Stimulated activated CD8-positive, alpha-beta memory T cell treated with anti-CD3 and anti-CD28 coated beads, Interleukin-7, amount 100 ng/mL, for 4 hours (primary cell): ENCODE results near the gene GPSM1.

Source experiments
- DNase-seq, 2 donors: peaks; one replicate each; pipeline ENCODE4 v3.0.0-alpha.2; 2020; ENCODE audit warnings: low read depth in 2 of 2

Gene GPSM1

DNA sequence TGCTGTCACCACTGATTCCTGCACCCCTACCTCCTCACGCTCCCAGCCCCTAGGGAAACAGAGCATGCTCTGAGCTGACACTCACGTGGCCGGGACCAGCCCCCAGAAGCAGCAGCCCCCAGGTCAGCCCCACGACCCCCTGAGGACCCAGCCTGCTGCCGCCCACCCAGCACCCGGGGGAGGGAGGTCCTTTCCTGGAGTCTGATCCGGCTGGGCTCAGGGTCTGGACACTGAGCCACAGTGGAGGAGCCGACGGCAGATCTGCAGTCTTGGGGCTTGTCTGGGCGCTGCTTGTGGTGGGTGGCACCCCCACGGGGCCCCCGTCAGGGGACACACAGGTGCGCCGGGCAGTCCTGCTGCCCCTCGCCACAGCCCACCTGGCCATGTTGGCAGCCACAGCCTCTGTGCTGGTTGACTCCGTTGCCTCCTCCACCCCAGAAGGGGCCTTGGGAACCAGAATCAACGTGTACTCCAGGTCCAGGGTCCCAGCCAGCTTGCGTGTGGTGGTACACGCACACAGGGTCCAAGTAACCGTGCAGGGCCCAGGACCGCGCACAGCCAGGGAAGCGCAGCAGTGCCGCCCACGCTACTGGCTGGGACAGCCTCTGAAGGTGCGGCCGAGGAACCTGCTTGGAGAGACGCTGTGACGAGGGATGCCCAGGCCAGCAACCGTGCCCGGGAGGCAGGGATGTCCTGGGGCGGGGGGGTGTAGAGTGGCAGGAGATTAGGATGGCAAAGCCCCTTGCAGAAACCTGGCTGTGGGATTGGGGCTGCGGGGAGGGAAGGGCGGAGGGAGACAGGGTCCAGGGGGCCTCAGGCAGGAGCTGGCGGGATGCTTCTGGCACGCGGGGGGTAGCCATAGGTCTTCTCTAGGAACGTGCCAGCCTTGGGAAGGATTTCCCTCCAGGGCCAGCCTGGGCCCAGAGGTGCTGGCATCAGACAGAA, 32.7 kb downstream of the GPSM1 start:
- no peak for DNase-seq

DNA sequence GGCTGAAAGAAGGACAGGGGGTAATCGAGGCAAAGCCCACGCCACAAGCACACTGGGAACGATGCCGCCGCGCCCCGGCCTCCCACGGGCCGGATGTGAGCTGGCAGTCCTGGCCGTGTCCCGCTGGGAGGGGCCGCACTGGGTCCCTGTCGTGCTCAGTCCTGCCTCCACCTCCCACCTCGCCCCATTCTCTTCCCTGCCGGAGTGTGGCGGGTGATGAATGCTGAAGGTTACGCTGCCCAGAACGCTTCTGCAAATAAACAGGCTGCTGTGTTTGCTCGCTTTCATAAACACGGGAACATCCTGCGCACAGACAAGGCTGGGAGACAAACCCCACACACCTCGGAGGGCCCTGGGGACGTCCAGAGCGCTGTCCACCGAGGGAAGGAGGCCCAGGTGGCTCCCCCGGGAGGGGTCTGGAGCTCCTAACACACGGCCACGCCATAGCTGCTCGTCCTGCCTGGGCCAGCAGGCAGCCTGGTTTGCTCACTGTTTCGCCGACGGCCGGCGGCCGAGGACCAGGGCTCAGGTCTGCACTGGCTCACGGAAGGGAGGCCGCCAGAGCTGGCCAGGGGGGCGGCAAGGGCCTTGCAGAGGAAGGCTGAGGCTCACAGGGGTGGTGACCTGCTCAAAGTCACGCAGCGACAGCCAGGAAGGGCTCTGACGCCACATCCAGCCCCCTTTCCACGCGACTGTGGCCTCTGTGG, 33.9 kb downstream of the GPSM1 start:
- no peak for DNase-seq

DNA sequence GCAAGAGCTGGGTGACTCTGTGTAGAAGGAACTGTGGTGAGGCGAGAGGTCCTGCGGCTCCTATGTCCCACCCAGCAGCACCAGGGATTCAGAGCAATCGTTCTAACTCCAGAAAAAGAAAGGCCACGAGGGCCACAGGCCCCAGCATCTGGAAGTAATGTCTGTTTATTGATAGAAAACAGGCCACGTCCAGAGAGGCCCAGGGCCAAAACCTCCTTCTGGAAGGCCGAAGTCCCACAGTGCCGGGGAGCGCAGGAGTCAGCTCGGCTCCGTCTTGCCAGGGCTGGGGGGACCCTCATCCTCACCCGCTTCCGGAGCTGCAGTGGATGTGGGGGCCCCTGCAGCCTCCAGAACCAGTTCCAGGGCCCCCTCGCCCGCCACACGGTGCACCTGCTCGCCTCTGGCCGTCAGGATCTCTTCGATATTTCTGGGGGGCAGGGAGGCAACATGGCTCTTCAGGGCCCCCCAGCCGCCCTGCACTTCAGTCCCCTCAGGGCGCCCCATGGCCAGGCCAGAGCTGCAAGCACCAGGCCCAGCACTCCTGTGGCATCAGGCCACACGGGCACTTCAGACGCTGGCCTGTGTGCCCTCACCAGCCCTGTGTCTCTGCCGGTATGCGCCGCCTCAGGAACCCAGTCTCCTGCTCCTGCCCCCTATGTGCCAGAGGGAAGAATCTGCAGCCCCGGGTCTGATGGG, 34.6 kb downstream of the GPSM1 start:
- no peak for DNase-seq

DNA sequence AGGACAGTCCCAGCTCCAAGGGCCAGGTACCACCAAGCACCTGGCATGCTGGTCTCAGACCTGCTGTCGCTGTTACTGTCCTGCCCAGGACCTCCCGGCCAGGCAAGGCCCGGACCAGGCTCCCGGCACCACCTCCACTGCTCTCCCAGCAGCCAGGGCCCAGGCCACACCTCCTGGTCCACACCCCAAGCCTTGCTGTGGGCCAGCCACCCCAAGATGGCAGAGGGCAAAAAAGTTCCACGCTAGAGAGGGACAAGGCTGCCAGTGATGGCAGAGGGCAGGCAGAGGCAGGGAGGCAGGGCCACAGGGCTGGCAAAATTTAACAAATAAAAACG, 35.1 kb downstream of the GPSM1 start:
- no peak for DNase-seq

DNA sequence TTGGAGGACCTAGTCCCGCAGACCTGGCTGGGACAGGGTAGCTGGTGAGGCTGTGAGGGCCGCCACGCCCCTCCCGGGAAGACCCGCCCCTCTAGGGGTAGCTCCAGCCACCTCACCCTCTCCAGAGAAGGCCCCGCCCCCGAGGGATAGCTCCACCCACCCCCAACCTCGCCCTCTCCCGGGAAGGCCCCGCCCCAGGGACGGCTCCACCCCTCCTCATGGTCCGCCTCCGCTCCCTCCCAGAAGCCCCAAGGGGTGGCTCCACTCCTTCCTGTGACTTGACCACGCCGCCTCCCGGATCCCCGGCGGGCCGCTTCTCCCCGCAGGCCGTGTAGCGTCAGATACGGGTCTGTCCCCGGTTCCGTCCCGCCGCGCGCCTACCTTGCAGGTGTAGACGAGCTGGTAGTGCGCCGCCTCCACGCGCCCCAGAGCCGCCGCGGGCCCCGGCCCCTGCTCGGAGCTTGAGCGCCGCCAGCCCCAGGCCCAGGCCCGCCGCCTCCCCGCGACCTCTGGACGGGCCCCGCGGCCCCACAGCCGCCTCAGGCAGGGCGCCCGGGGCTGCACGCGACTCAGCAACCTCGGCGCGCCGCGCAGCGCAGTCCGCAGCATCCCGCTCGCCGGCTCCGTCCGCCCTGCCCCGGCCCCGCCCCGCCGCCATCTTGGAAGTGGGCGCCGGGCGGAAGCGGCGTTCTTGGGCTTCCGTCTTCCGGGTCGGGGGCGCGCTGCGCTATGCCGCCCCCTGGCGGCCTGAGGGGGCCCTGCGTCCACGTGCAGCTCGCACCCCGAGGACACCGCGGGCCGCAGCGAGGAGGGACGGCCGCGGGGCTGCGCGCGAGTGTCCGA, 36.0 kb downstream of the GPSM1 start, which contains the start of gene DNLZ:
Gene DNLZ (minus strand): TSS at position 639 of the 843 bp plus-strand sequence. CDS start 30 bp downstream, at position 609.
- DNase-seq = peak; percentile 89 to 90

DNA sequence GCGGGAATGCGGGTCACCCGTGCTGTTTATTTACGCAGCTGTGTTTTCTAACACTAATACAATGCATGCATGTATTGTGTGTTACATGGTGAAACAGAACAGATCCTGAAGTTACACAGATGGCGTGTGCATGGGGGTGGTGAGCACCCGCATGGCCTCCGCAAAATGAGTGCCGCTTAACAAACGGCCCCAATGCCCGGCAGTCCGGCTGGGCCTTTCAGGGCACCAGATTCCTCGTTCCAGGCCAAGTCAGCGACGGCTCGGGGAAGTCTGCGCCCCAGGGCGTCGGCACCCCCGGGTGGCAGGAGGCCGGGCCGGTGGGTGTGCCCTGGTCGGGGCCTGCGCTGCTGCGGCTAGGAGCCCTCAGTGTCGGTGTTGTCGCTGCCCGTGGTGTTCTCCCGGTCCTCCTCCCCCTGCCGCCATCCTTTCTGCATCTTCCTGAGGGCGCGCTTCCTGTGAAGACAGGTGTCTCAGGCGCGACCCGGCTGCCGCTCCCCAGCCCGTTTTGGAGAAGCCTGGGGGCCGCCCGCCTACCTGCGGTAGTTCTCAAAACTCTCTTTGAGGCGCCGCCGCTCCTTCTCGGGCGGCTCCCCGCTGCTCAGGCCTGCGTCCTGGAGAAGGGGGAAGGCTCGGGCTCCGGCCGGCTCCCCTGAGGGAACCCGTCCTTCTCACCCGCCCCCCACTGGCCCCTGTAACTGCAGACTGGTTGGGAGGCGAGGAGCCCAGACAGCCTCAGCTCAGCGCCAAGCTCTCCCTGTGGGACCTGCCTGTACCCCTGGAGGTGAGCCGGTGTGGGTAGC, 36.8 kb downstream of the GPSM1 start:
- no peak for DNase-seq

DNA sequence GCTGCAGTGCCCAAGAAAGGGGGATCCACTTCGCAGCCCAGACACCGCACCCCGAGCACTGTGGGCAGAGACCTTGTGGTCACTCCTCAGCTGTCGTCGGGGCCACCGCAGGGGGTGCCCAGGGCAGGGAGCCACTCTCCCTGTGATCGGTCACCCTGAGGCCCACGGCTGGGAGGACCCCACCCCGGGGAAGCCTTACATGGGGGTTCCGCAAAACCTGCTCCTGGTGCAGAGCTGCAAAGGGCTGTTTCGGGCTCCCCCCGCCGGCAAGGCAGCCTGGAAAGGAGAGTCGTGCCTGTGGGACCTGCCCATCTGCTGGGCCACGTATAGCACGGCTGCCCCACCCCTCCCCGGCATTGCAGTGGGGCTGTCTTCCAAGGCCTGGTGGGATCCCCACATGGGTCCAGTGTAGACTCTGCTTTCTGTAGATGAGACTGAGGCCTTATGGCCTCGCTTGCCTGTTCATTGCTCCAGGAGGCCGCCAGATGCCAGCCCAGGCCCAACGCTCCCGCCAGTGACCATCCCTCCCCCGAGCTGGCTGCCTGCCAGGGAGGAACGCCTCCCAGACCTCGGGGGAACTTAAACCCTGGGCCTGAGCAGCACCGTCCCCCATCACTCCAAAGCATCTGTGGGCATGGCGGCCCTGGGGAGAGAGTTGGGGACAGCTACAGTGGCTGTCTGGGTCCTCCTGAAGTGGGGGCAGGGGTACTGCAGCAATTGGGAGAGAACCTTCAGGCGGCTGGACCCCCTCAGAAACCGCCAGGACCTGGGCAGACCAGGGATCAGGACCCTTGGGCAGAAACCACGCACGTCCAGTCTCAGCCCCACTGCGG, 37.8 kb downstream of the GPSM1 start:
- DNase-seq = no peak

DNA sequence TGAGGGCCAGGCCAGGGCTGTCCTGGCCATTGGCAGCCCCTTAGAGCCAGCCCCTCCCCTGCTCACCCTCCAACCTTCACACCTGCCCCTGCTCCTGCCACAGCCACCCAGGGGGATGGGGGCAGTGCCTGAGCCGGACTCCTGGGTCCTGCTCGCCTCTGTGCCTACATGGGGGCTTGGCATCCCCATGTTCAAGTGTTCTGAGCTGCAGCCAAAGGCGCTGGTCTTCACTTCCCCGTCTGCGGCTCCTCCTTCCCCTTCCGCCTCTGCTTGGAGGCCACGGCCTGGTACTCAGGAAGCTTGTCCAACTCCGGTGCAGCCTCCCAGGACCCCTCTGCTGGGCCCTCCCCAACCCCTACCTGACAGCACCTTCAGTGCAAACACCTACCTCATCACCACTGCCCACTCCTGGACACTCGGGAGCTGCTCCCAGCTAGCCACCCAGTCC, 38.5 kb downstream of the GPSM1 start:
- no peak for DNase-seq

DNA sequence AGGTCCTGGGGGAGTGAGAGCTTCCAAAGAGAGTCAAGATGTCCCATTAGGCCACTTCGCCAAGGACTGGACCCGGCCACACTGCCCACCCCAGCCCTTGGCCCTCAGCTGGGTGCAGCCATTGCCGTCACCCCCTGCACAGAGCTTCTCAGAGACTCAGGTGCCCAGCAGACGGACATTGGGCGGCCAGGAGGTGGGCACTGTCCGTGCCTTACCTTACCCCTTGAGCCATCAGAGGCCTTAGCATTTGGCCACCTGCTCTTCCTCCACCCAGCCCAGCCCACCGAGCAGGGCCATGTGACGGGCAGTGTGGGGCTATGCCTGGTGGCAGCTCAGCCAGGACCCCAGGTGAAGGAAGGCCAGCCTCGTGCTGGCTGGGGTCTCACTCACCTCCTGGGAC, 39.5 kb downstream of the GPSM1 start:
- DNase-seq = no peak

DNA sequence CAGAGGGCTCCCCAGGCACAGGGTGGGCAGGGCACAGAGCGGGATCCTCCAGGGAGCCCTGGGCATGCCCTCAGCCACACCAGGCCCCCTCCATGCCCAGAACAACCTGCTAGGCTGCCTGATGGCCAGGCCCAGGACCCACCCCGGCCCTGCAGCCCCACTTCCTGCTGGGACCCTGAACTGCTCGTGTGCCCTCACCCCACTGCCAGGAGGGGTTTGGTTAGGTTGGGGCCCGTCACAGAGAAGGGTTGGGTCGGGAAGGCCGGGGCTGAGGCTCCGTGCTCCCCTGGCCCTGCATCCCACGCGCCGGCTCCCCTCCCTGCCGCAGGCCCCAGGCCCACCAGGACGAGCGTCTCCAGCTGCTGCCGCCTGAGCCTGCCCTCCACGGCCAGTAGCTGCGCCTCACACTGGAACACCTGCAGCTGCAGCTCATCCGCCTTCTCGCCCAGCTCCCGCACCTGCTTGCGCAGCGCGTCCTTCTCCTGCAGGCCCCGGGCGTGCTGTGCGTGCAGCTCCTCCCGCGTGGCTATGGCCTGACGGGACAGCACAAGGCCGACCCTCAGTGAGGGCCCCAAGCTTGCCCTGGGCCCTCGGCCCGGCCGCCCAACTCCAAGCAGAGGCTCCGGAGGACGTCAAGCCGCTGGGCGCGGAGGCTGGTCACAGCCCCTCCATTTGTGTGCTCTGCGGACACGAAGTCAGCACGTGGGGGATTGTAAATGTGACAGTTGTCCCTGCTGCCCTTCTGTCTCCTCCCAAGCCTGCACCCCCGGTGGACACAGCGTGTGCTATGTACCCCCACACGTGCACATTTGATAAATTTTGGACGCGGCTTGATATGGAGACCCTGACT, 40.2 kb downstream of the GPSM1 start:
- DNase-seq = no peak

DNA sequence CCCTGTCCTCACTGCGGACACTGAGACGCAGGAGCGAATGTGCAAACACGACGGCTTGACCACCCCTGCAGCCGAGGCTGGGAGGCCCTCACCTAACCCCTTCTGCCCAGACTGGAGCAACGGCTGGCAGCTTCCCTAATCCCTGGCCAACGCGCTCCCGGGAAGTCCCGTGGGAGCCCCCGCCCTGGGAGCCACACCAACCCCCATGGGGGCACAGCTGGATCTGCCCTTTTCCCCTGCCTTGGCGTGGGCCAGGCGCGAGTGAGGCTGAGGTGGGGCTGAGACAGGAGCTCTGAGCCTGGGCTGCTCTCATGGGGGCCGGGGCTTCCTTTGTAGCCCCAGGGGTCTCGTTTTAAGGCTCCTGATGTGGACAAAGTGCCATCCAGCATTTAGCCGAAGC, 40.9 kb downstream of the GPSM1 start:
- no peak for DNase-seq

DNA sequence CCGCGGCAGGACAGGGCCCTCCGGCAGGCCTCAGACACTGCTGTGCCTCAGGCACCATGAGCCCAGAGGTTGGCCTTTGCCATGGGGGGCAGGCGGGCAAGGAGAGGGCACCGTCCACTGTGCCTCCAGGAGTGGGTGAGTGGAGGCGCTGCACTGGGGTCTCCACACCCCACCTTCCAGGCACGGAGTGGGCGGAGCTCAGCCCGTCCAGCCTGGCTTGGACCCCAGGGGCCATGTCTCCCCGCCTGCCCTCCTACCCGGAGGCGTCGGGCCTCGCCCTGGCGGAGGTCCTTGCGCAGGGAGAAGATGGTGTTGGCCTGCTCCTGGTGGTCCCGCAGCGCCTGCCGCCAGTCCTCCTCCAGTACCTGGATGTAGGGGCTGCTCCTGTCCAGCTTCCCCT, 42.7 kb downstream of the GPSM1 start:
- DNase-seq = no peak

DNA sequence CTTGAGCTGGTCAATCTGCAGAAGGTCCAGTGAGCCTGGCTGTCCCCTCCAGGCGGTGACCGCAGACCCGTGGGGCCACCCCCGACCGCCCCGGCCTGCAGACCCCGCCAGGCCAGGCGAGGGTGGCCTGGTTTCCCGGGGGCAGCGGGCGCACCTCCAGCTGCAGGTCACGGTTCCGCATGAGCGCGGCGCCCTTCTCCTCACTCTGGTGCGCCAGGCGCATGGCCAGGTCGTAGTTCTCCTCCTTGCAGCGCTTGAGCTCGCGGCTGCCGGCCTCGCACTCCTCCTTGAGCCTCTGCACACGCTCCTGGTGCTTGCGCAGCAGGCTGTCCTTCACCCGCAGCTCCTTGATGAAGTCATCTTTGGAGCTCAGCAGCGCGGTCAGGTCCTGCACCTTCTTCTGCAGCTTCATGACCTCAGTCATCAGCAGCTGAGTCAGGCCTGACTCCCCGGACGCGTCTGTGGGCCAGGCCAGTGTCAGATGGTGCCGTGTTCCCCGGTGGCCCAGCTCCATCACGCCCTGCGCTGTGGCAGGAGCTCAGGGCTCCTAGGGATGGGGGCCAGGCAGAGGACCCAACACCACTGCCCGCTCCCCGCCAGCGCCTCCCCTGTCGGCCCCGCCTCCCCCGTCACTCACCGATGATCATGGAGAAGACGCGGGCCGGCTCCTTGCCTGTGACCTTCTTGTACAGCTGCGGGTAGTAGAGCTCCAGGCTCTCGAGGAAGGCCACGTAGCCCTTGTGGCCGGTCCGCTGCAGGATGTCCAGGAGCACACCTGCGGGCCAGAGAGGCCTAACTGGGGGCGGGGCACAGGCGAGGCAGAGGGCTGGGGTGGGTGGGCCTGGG, 43.6 kb downstream of the GPSM1 start:
- no peak for DNase-seq

DNA sequence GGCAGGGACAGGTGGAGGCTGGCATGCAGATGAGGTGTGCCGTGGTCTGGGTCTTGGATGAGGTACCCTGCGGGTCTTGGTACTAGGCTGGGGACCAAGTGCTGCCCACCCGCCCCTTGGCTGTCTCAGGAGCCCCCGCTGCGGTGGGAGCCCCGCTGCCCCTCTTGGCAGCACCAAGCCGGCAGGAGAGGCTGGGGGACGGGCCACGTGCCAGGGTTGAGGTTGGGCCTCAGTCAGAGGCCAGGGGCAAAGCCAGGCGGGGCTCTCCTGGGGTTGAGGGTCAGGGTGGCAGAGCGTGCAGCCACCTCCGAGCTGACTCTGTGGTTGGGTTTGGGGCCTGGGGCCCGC, 44.2 kb downstream of the GPSM1 start:
- DNase-seq = no peak

DNA sequence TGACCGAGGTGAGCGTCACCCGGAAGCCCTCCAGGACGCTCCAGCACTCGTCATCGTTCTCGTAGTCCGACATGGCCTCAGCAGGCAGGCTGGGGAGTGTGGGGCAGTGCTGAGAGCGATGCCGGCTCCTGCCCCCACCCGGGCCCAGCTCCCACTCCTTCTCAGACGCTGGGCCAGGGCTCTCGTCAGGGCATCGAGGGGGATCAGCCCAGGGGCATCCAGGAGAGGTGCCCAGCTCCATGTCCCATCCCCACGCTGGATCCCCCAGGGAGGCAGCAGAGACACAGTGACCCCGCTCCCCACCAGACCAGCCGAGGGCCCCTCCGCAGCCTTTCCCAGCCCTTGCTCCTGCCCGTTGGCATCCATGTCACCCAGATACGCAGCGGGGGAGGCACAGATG, 44.7 kb downstream of the GPSM1 start:
- DNase-seq = no peak

DNA sequence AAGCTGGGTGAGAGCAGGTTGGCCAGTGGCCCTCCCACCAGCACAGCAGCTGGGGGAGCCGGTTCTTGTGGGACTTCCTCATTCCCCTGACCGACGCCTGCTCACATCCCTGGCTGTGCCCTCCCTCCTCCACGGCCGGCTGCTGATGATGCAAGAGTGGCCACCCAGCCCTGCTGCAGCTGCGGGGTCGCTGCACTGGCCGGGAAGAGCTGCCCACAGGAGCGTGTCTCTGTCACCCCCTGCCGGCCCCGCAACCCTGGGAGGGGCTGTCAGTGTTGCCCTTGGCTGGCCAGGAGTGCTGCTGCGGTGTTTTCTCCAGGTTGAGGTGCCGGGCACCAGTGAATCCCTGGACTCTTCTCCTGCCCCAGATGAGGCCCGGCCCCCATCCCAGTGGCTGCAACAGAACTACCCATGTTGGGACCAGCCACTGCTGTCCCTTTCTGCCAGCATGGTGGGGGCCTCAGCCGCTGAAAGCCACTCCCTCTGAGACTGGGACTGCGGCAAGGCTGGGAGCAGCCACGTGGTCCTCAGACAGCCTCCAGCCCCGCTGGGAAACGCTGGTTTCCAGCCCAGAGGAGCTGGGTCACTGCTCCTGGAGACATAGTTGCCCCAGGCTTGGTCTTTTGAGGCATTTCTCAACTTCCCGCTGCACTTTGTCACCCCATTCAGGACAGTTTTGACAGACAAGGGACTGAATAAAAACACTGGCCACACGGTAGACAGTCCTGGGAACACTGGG, 45.4 kb downstream of the GPSM1 start:
- DNase-seq = no peak
